ENCODE measurements around the gene CYTH4.

The CYTH4 gene

GRCh38 chr22:37353839-37354238 lies 71.5 kb downstream of the CYTH4 start:
- FAIRE-seq, result no peak

- no peak for FAIRE-seq
Observed at GRCh38 chr22:37354261-37354660, 72.0 kb downstream of the CYTH4 start.

- FAIRE-seq, result no peak
Observed at GRCh38 chr22:37354670-37355069, 72.4 kb downstream of the CYTH4 start.

DNA sequence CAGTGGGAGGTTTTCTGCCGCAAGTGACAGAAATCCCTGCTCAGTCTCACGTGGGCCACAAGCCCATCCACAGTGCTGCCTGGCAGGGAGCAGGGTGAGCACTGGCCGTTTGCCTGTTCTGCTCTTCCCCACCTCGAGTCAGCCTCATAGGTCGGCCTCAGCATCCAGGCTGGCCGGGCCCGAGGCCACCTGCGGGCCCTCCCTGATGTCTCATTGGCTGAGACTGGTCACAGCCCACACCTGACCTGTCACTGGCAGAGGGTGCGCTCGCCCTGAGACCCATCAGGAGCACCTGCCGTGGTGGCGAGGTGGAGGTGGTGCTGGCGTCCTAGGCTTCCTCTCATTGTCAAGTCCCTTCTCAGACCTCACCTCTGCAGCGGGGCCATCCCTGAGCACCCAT lies 72.9 kb downstream of the CYTH4 start:
- no peak for FAIRE-seq

DNA sequence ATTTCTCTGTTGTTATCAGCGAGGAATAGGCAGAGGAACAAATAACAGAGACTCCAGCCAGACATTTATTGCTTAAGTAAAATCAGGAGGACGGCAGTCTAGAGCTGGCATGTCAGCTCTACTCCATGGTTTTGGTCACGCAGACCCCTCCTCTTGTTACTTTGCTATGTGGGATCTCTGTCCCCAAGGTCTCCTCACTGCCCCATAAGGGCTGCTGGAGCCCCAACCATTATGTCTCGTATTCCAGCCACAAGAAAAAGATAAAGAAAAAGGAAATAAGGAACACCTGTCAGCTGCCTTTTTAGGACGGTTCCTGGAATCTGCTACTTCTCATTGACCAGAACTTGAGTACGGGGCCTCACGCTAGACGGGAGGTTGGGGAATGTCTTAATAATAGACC lies 74.6 kb downstream of the CYTH4 start:
- no peak for FAIRE-seq

DNA sequence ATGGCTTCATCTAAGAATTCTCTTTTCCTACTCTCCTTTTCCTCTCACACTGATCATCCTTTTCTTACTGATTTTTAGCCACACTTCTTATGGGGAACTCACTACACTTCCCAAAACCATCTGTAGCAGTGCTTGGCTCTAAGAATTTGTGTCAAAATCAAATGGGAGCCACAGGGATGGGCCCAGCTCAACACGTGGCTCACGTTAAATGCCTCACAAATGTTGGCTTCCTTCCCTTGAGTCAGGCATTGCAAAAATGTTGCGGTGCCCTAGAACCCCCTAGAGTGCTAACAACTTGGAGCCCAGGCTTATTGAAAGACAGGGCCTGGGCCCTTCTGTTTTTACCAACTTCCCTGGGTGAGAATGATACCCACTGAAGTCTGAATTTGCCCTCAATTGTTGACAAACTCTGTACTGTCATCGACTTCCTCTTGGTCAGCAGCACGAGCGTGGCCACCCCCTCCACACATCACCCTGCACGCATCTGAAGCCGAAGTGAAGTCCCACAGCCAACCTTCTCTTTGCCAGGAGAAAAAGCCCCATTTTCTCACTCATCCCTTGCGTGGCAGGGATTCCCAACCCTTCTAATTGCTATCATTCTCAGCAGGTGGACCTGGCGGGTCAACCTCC lies 75.3 kb downstream of the CYTH4 start:
- no peak for FAIRE-seq

GRCh38 chr22:37358386-37358785 lies 76.1 kb downstream of the CYTH4 start:
- no peak for FAIRE-seq

- FAIRE-seq, result no peak
Observed at GRCh38 chr22:37358917-37359316, 76.6 kb downstream of the CYTH4 start.

- no peak for FAIRE-seq
Observed at GRCh38 chr22:37362621-37363020, 80.3 kb downstream of the CYTH4 start.

DNA sequence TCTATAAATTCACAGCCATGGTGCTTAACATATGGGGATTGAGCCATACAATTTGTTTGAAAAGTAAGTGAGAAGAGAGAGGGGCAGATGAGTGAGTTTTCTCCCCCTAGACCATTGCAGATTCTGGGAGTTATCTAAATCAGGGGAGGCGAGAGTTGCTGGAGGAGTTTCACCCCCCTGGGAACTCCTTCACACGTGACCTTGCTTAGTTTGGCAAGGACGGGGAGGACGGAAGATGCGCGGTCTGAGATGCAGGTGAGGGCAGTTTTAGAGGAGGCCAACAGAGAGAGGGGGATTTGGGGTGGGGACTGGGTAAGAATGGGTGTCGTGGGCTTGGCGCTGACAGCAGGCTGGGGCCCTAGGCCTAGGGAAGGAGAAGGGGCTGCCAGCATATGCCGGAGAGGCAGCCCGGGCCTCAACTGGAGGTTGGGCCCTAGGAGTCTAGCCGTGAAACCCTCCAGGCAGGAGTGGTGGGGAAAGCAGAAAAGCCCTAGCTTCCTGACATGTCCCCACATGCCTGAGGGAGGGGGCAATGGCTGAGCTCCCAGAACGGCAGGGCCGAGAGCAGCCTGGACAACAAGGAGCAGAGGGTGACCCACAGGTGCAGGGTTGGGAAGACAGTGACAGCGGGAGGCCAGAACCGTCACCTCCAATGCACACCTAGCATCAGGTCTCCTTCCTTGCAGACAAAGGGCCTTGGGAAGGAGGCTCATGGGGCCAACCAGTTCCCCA lies 81.1 kb downstream of the CYTH4 start:
- FAIRE-seq, result no peak
